ENCODE measurements around the gene SDF4. TPM values are rescaled to one million over a fixed set of nuclear protein-coding genes. Genes with fewer than 3 reads are reported as not detected.

SDF4 gene
- total and polyA plus RNA-seq, 2 of the 8 experiments (the other 6 are each of a cell fraction or from before 2014, with no cell fraction given) = 45.5 to 75.6 TPM

DNA sequence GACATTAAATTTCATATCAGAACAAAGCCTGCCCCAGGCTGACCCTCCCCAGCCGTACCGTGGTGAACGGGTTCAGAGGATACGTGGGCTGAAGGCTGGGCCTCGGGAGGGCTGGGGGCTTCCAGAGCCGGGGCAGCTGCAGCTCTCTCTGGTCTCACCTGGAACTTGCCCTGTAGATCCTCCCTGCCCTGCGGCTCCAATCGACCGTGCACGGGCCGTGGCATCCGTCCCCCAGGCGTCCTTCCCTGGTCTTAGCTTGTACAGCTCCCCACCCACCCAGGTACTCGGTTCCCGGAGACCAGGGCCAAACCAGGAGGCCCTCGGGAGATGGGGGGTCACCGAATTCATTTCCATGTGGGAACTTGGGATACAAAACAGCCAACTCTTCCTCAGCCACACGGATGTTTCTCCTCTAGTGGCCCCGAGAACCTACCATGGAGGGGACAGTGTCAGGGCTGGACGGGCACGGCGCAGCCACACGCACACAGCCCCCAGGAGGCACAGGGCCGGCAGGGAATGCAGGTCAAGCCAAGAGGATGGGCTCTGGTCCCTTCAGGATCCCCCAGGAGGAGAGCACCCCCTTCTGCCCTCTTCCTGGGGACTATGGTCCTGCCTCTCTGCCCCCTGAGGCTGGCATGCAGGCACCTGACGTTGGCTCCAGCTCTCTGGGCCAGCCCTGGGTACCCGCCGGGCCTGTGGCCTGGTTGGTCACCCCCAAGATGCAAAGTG is 3.4 kb upstream of the SDF4 start:
- H2BK15ac ChIP-seq (ENCODE audit: low read length) = no peak overlapping the region
- peaks cover 0 to 9% of the 10 kb centered on the region in 2 experiments; a peak in 2 of 4 replicates for H3K9me3 ChIP-seq (ENCODE audit: insufficient read depth in 2 of 2, low read depth in 1 of 2, low read length in 1 of 2)
- no peak overlapping the region for H3K14ac ChIP-seq (ENCODE audit: insufficient read length)
- no peak overlapping the region for H3K18ac ChIP-seq (ENCODE audit: extremely low read depth, low read length)
- no peak overlapping the region for H3K4me3 ChIP-seq (ENCODE audit: extremely low read depth in 1 of 4, insufficient read depth in 2 of 4, low read depth in 3 of 4, low read length in 4 of 4)
- H3K27ac ChIP-seq (ENCODE audit: low read depth, low read length) = no peak overlapping the region
- CTCF ChIA-PET (ENCODE audit: partially characterized antibody) = interaction anchor here (0.6 to 0.9 kb wide), 3 partner anchors 28 to 113 kb away, joined by 3 to 4 read pairs (median 4); no protein-coding TSS in a partner anchor
- H4K5ac ChIP-seq (ENCODE audit: insufficient read length, low read depth, low read length) = no peak overlapping the region
- H2AK5ac ChIP-seq (ENCODE audit: low read depth, low read length) = no peak overlapping the region
- H3K4me1 ChIP-seq (replicated peaks in 1 of 4; ENCODE audit: control insufficient read depth in 3 of 4, insufficient read depth in 4 of 4, low read length in 3 of 4) = peaks cover 0 to 12% (median 2%) of the 10 kb centered on the region in 4 experiments; a peak in 4 of 7 replicates
- H2BK120ac ChIP-seq (replicated peaks; ENCODE audit: low read depth, low read length) = no peak overlapping the region
- WGBS, 2 experiments (ENCODE audit: extremely low coverage in 1 of 2, insufficient coverage in 1 of 2, insufficient read length in 1 of 2, insufficient replicate concordance in 2 of 2, low coverage in 1 of 2, low lambda C conversion rate in 2 of 2, missing lambda C conversion rate in 1 of 2) = 92% methylated on average over 22 of the region's 27 CpGs; no CpG with 5 or more reads in 1 of the 2 experiments
- peaks cover 7% of the 10 kb centered on the region for H3K23me2 ChIP-seq (ENCODE audit: low read depth, low read length)
- H3K56ac ChIP-seq (replicated peaks; ENCODE audit: insufficient read length, low read depth, low read length) = no peak overlapping the region
- H2BK5ac ChIP-seq (ENCODE audit: low read depth, low read length) = no peak overlapping the region
- H3K79me1 ChIP-seq (ENCODE audit: low read depth, low read length) = peaks cover 19% of the 10 kb centered on the region
- no peak overlapping the region for H2BK20ac ChIP-seq (ENCODE audit: low read length)
- H4K8ac ChIP-seq (ENCODE audit: extremely low read depth, insufficient read depth, low read length) = peak overlapping the region; percentile 19; the same call in 1 of the 2 replicates
- no peak overlapping the region for H2AFZ ChIP-seq (ENCODE audit: low read length)
- peaks cover 0 to 8% (median 0%) of the 10 kb centered on the region in 4 experiments; a peak in 1 of 8 replicates for H3K36me3 ChIP-seq (ENCODE audit: control insufficient read depth in 2 of 4, insufficient read depth in 4 of 4, low read length in 3 of 4)
- no peak overlapping the region for H3K9ac ChIP-seq (replicated peaks in 1 of 4; ENCODE audit: extremely low read depth in 1 of 4, low read depth in 3 of 4, low read length in 3 of 4)
- H3K4ac ChIP-seq (replicated peaks; ENCODE audit: insufficient read length, low read depth, low read length) = no peak overlapping the region
- no peak overlapping the region for H3K4me2 ChIP-seq (ENCODE audit: insufficient read depth in 1 of 2, low read depth in 2 of 2, low read length in 2 of 2)
- no peak for FAIRE-seq
- H4K20me1 ChIP-seq (replicated peaks in 1 of 2; ENCODE audit: control insufficient read depth in 1 of 2, insufficient read depth in 2 of 2, low read length in 2 of 2) = peaks cover 2 to 13% of the 10 kb centered on the region in 2 experiments
- H3K23ac ChIP-seq (ENCODE audit: insufficient read length) = no peak overlapping the region
- POLR2A ChIA-PET (ENCODE audit: partially characterized antibody) = interaction anchor here (1.0 kb wide), 1 partner anchor 15 kb away, joined by 3 read pairs; no protein-coding TSS in a partner anchor
- H2BK12ac ChIP-seq (ENCODE audit: low read depth, low read length) = no peak overlapping the region
- no peaks in the 10 kb centered on the region; a peak in 1 of 7 replicates for H3K27me3 ChIP-seq (replicated peaks in 1 of 4; ENCODE audit: control insufficient read depth in 3 of 4, extremely low read depth in 1 of 4, insufficient read depth in 3 of 4, low read length in 3 of 4)
- no peak overlapping the region for H4K91ac ChIP-seq (replicated peaks; ENCODE audit: insufficient read length, low read length)
- DNase-seq (ENCODE audit: low read depth in 1 of 2, low spot score in 2 of 2) = no peak
- peaks cover under 1 to 19% of the 10 kb centered on the region in 2 experiments; a peak in 3 of 4 replicates for H3K79me2 ChIP-seq (ENCODE audit: control insufficient read depth in 1 of 2, insufficient read depth in 2 of 2, low read length in 2 of 2)
- TF ChIP-seq CBX8 (IDR thresholded peaks at IDR 0.05; ENCODE audit: borderline replicate concordance, low read depth, low read length) = no peak

Data from H1 (cell line).